K562 (cell line): ENCODE measurements around the gene FTO. TPM values are rescaled to one million over a fixed set of nuclear protein-coding genes. Genes with fewer than 3 reads are reported as not detected.

Experiments used
- ATAC-seq: fragments of 200-7000 bp; cut with Tn5 transposase; 3 replicates; pipeline ENCODE4 v1.9.1; 2020; ENCODE audit warnings: moderate library complexity
- BruUV-seq: library from RNA; stranded (reverse); fragments of 400-500 nt; replicated peaks from 2 replicates; lab custom pipeline; 2021; lab: Mats Ljungman, UMichigan
- CTCF ChIA-PET: fragments of 300-600 bp; formaldehyde crosslinking; extraction: SDS; loops from one replicate; lab custom pipeline; 2021; ENCODE audit warnings: low intra/inter-chr PET ratio; lab: Yijun Ruan, JAX
- POLR2A ChIA-PET: fragments of 300-600, 350-650 bp; sonication (Branson Sonifier 250); formaldehyde crosslinking; extraction: SDS; loops from one replicate; lab custom pipeline; 2021; ENCODE audit warnings: antibody characterized with exemption, inconsistent platforms; lab: Yijun Ruan, JAX
- DNase-seq, 4 experiments: peaks; one replicate each; pipeline versions ENCODE4 v3.0.0 to v3.0.0-alpha.2; 2011 to 2018; ENCODE audit warnings: low spot score in 3 of 4, mixed read lengths in 3 of 4; ENCODE audit errors: extremely low read depth in 1 of 4
- FAIRE-seq: peaks from 2 replicates; lab custom pipeline; 2011; peaks lifted over from hg19 to GRCh38; lab: Jason Lieb, UNC
- H2AFZ ChIP-seq: 2 replicates; pipeline ENCODE4 v1.6.0; 2011; ENCODE audit warnings: low read depth, low read length, control low read depth, inconsistent platforms
- H3K27ac ChIP-seq: fragments of 200-600 bp; 3 replicates; pipeline ENCODE4 v1.8.0; 2011; ENCODE audit warnings: low read depth, mild to moderate bottlenecking, control low read depth, inconsistent platforms, low read length, moderate library complexity, mixed read lengths; ENCODE audit errors: extremely low read depth
- H3K27me3 ChIP-seq, 2 experiments: fragments of 300-600 bp in 1 of 2; 2 replicates in 1 of 2; 3 replicates in 1 of 2; pipeline versions ENCODE4 v1.6.0 to v1.8.0; 2011; ENCODE audit warnings: inconsistent platforms in 2 of 2, low read length in 2 of 2, mild to moderate bottlenecking in 1 of 2, mixed read lengths in 1 of 2, moderate library complexity in 1 of 2; ENCODE audit not compliant: control insufficient read depth in 2 of 2, insufficient read depth in 2 of 2
- H3K36me3 ChIP-seq: fragments of 300-600 bp; 3 replicates; pipeline ENCODE4 v1.8.0; 2011; ENCODE audit warnings: mild to moderate bottlenecking, low read length, inconsistent platforms; ENCODE audit not compliant: control insufficient read depth, insufficient read depth
- H3K4me1 ChIP-seq, 2 experiments: fragments of 200-600 bp in 1 of 2; replicated peaks in 1 of 2; 2 replicates in 1 of 2; 3 replicates in 1 of 2; pipeline versions ENCODE4 v1.5.1 to v1.8.0; 2011; ENCODE audit warnings: inconsistent platforms in 2 of 2, low read length in 2 of 2, mild to moderate bottlenecking in 1 of 2, mixed read lengths in 1 of 2, moderate library complexity in 1 of 2; ENCODE audit not compliant: control insufficient read depth in 2 of 2, insufficient read depth in 2 of 2
- H3K4me2 ChIP-seq: 2 replicates; pipeline ENCODE4 v1.6.1; 2011; ENCODE audit warnings: low read length, control low read depth, inconsistent platforms, mixed read lengths; ENCODE audit not compliant: insufficient read depth
- H3K4me3 ChIP-seq: fragments of 200-600 bp; sonication (generic), shearing (Covaris generic); 2 replicates; pipeline ENCODE4 v1.5.1; 2016; ENCODE audit warnings: control low read depth, inconsistent platforms
- H3K79me2 ChIP-seq: fragments of 200-600 bp; 3 replicates; pipeline ENCODE4 v1.8.0; 2011; ENCODE audit warnings: low read length, inconsistent platforms; ENCODE audit not compliant: control insufficient read depth, insufficient read depth
- H3K9ac ChIP-seq, 2 experiments: 2 replicates each; pipeline versions ENCODE4 v1.6.0 to v1.6.1; 2011; ENCODE audit warnings: low read depth in 2 of 2, low read length in 2 of 2, control low read depth in 1 of 2, inconsistent platforms in 1 of 2, mild to moderate bottlenecking in 1 of 2, mixed read lengths in 1 of 2; ENCODE audit not compliant: insufficient read depth in 1 of 2
- H3K9me1 ChIP-seq: one replicate; pipeline ENCODE4 v1.6.0; 2011; ENCODE audit warnings: inconsistent platforms, mild to moderate bottlenecking, low read length, moderate library complexity; ENCODE audit not compliant: control insufficient read depth, insufficient read depth
- H3K9me3 ChIP-seq: replicated peaks from 2 replicates; pipeline ENCODE4 v1.5.1; 2011; ENCODE audit warnings: low read depth, low read length, inconsistent platforms; ENCODE audit not compliant: control insufficient read depth, insufficient read depth
- H4K20me1 ChIP-seq: replicated peaks from 2 replicates; pipeline ENCODE4 v1.6.1; 2011; ENCODE audit warnings: low read length, inconsistent platforms, mixed read lengths; ENCODE audit not compliant: control insufficient read depth, insufficient read depth
- CC2D1A ChIP-seq: fragments of 450-650 bp; IDR thresholded peaks from 2 replicates; pipeline ENCODE4 v1.6.1; 2017; ENCODE audit warnings: mild to moderate bottlenecking
- CEBPB ChIP-seq: fragments of 450-650 bp; IDR thresholded peaks from 2 replicates; pipeline ENCODE4 v1.6.1; 2016; ENCODE audit warnings: missing genetic modification characterization, missing compliant biosample characterization
- CHD2 ChIP-seq: IDR thresholded peaks from 2 replicates; pipeline ENCODE4 v1.6.1; 2011; ENCODE audit warnings: low read depth, low read length
- KDM5B ChIP-seq: fragments of 200-600 bp; sonication (generic); IDR thresholded peaks from 2 replicates; pipeline ENCODE4 v1.6.1; 2012; ENCODE audit warnings: low read depth, mild to moderate bottlenecking, moderate library complexity, low read length, control low read depth, inconsistent platforms; ENCODE audit not compliant: insufficient replicate concordance
- KLF16 ChIP-seq: IDR thresholded peaks from 2 replicates; pipeline ENCODE4 v1.6.1; 2016; ENCODE audit warnings: antibody characterized with exemption
- ZNF143 ChIP-seq: sonication (generic); formaldehyde crosslinking; IDR thresholded peaks from 2 replicates; pipeline ENCODE4 v1.9.0; 2022; ENCODE audit warnings: mild to moderate bottlenecking, missing genetic modification reagents
- ZNF41 ChIP-seq: fragments of 250-450 bp; sonication (Bioruptor Pico); conservative IDR thresholded peaks from 2 replicates; pipeline ENCODE4 v1.4.0; 2020; ENCODE audit warnings: mild to moderate bottlenecking
- ZNF717 ChIP-seq: fragments of 250-450 bp; sonication (Bioruptor Pico); IDR thresholded peaks from 2 replicates; pipeline ENCODE4 v1.5.0; 2021
- ZNF75A ChIP-seq: fragments of 450-650 bp; formaldehyde crosslinking; IDR thresholded peaks from 2 replicates; pipeline ENCODE4 v1.4.0; 2020; ENCODE audit warnings: mild to moderate bottlenecking
- WGBS: fragments of 100-300 bp; shearing (Covaris generic); methylation state at CpG from one replicate; pipeline ENCODE4 v1.1.6; 2016; ENCODE audit warnings: low coverage, mixed read lengths; ENCODE audit not compliant: insufficient coverage; ENCODE audit errors: missing lambda C conversion rate; 5-methylcytosine and 5-hydroxymethylcytosine counted together
- in situ Hi-C: fragments of 300-500 bp; cut with MboI; formaldehyde crosslinking; loops from 4 replicates; pipeline ENCODE4 v1.15.0; 2018; ENCODE audit warnings: inconsistent platforms, mixed read lengths
- intact Hi-C: fragments of 100-400 bp; cut with micrococcal nuclease; formaldehyde crosslinking; loops from 2 replicates; pipeline ENCODE4 v1.14.2; 2022
- polyA plus RNA-seq, 8 experiments: library from polyadenylated mRNA; depleted of rRNA in 4 of 8; stranded (reverse) in 5 of 8; unstranded in 3 of 8; fragments of >200 nt; fragmentation: Nextera tagmentation in 2 of 8; fragmentation: Illumina TruSeq in 1 of 8; extraction: Ambion mirVana in 2 of 8; extraction: Trizol in 1 of 8; gene quantifications; 2 replicates each; pipeline versions ENCODE4 v1.2.1 to v1.2.3, GENCODE V29; 2011 to 2014; ENCODE audit warnings: inconsistent platforms in 1 of 8, missing spikeins in 1 of 8
- total RNA-seq, 7 experiments: library from RNA; depleted of rRNA in 6 of 7; stranded (reverse); fragments of >200 nt in 6 of 7; fragmentation: Illumina TruSeq in 2 of 7; extraction: Trizol in 2 of 7; gene quantifications; 2 replicates each; pipeline versions ENCODE4 v1.2.1 to v1.2.3, GENCODE V29; 2011 to 2021; ENCODE audit warnings: low replicate concordance in 1 of 7

The FTO gene
- total and polyA plus RNA-seq, 9 of the 15 experiments (the other 6 are each of a cell fraction or from before 2014, with no cell fraction given), result 11.3 to 27.7 (median 25.5) TPM

- ATAC-seq, result no peak
- intact Hi-C loops (no loop called here), in situ Hi-C loops (no loop called here)
- no peak for TF ChIP-seq ZNF41 (CRISPR knock-in tag)
- no peak for TF ChIP-seq KLF16
- no peak for TF ChIP-seq KDM5B
- TF ChIP-seq CC2D1A, result no peak
- TF ChIP-seq ZNF75A (CRISPR knock-in tag), result no peak
- no peak for TF ChIP-seq CHD2
- TF ChIP-seq CEBPB (tag), result no peak
- no peak for TF ChIP-seq ZNF143 (CRISPR knock-in tag)
- TF ChIP-seq ZNF717, result no peak
- no peaks in the 10 kb centered on the region for H3K9me1 ChIP-seq
- H3K9ac ChIP-seq, result no peak overlapping the region
- no peaks in the 10 kb centered on the region for H3K79me2 ChIP-seq
- H3K27ac ChIP-seq, result no peak overlapping the region
- H3K27me3 ChIP-seq, result no peaks in the 10 kb centered on the region
- H3K4me1 ChIP-seq, result no peaks in the 10 kb centered on the region
- BruUV-seq, result no TSS peak
- POLR2A ChIA-PET, result no interaction called here
- DNase-seq, result no peak
- H2AFZ ChIP-seq, result no peak overlapping the region
- CTCF ChIA-PET, result no interaction called here
- no peaks in the 10 kb centered on the region for H4K20me1 ChIP-seq
- WGBS, result 6% methylated on average over 1 of the region's 1 CpG
- H3K4me3 ChIP-seq, result no peak overlapping the region
- H3K4me2 ChIP-seq, result no peak overlapping the region
- H3K36me3 ChIP-seq, result no peaks in the 10 kb centered on the region
- FAIRE-seq, result no peak
- H3K9me3 ChIP-seq, result no peaks in the 10 kb centered on the region
Observed at GRCh38 chr16:54022362-54022761, 318.4 kb downstream of the FTO start.

DNA sequence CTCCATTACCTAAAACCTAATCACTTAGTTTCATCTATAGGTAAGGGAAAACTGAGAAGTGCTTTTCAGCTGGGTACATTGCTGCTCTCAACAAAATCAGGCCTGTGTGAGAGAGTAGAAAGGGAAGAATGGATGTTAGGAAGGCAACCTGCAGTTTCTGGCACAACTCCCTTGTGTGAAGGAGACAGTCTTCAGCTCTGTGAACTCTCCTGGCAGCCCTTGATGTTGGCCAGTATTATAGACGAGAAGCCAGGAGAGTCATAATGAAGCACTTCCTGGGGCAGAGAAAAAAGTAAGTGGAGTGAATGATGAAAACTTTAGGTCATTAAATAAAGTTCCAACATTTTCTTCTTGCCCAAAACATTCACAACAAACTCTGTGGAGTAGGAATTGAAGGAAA, 322.5 kb downstream of the FTO start:
- in situ Hi-C loops, result no loop called here
- ChIA-PET POLR2A (no interaction called here), CTCF (no interaction called here)
- Histone ChIP-seq H3K36me3 (no peaks in the 10 kb centered on the region), H3K9ac (no peak overlapping the region), H3K27me3 (no peaks in the 10 kb centered on the region), H3K4me1 (no peaks in the 10 kb centered on the region), H3K9me1 (no peaks in the 10 kb centered on the region), H4K20me1 (no peaks in the 10 kb centered on the region), H3K27ac (no peak overlapping the region), H2AFZ (no peak overlapping the region), H3K4me3 (no peak overlapping the region), H3K9me3 (no peaks in the 10 kb centered on the region), H3K79me2 (no peaks in the 10 kb centered on the region), H3K4me2 (no peak overlapping the region)
- no peak for ATAC-seq
- no peak for DNase-seq
- 7% methylated on average over 1 of the region's 1 CpG for WGBS
- no peak for FAIRE-seq
- intact Hi-C loops, result no loop called here
- BruUV-seq, result no TSS peak
